Stimulated activated CD4-positive, alpha-beta T cell treated with anti-CD3 and anti-CD28 coated beads, Interleukin-12 subunit alpha, Interleukin-12 subunit beta, amount 100 ng/mL, for 24 hours (primary cell): ENCODE data around the gene BCAS1.

Experiments
- DNase-seq, 2 experiments: peaks; one replicate each; pipeline ENCODE4 v3.0.0-alpha.2; 2020; ENCODE audit warnings: low read depth in 2 of 2

BCAS1 gene

GRCh38 chr20:53905019-53905819, 165.2 kb downstream of the BCAS1 start:
- no peak for DNase-seq

DNA sequence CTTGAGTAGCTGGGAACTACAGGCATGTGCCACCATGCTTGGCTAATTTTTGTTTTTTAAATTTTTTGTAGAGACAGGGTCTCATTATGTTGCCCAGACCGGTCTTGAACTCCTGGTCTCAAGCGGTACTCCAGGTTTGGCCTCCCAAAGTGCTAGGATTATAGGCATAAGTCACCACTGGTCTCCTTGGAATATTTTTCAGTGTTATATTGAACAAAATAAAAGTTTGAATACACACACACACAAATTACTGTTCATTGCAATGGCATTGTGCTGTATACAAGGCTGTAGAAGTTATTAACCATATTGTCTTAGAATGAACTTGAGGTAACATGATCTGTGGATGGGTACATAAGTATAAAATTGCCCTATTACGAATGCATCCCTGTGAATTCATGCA, 166.1 kb downstream of the BCAS1 start:
- DNase-seq: no peak

GRCh38 chr20:53903652-53903987, 166.8 kb downstream of the BCAS1 start:
- DNase-seq: no peak

- no peak for DNase-seq
These were observed 167.3 kb downstream of the BCAS1 start for GRCh38 chr20:53902968-53903651.

- DNase-seq: no peak
These were observed 168.8 kb downstream of the BCAS1 start for GRCh38 chr20:53901497-53902096.

DNA sequence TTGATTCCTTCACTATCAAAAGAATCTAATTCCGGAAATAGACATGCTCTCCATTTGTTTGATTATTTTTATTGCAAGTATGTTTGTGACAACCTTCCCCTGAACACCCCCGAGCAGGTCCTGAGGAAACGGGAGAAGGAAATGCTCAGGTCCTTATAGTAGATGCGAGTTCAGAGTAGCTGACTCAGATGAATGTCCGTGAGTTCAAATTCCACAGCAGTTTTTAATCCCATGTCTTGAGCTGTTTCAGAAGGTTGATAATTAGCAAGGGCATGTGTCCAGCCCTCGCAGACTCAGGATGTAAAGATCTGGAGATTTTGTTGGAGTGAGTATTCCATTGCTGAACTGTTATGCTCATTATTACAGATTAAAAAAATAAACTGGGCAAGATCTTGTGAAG, 169.3 kb downstream of the BCAS1 start:
- DNase-seq: no peak

DNA sequence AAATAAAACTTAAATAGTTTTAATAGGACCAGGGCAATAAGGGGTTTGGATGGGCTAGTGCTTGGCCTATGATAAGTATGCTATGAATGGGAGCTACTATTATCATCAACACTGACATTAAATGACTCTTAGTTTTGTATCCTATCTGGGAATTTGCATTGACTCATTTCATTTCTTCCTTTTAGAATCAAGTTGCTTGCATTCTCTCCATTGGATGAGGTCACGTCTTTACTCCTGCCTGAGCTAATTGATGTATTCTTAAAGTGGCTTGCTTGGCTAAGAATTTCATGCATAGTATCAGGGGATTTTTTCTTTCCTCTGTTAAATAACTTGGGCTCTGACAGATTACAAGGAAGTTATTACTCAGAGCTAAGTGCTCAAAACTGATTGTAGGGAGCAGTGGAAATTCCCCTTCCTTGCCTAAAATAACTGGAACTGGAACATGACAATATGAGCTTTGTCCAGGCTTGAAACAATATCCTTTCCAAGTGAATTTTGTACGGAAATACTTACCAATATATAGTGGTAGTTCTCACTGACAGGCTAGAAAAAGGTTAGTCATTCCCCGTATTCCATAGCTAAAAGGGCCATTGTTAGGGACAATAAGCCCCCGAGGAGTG, 169.9 kb downstream of the BCAS1 start:
- no peak for DNase-seq

- peak; percentile 51 to 73 for DNase-seq
These were observed 170.8 kb downstream of the BCAS1 start for GRCh38 chr20:53899351-53900167.

DNA sequence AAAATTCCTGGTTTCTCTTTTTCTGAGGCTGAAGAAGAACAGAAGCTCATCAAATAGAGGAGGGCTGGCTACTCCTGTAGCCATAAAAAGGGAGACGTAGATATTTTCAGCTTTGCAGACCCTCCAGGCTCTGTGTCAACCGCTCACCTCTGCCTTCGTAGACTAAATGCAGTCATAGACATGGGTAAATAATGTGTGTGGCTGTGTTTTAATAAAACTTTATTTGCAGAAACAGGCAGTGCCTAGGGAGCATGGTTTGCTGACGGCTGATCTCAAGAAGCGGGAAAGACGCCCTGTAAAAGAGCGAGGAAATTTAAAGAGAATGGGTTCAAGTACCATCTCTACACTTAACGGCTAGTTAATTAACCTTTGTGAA, 171.8 kb downstream of the BCAS1 start:
- no peak for DNase-seq

GRCh38 chr20:53897884-53898555, 172.4 kb downstream of the BCAS1 start:
- no peak for DNase-seq

DNA sequence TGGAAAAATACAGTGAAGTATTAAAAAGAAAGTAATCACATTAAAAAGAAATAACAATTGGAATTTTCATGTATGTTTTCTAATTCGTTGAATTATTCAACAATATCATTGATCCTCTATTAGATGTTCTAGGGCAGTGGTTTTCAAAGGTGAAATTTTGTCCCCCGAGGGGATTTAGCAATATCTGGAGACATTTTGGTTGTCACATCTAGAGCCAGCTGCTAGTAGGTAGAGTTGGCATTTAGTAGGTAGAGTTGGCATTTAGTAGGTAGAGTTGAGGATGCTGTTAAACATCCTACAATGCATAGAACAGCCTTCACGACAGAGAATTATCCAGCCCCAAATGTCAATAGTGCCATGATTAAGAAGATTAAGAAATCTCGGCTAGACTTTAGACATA, 173.7 kb downstream of the BCAS1 start:
- DNase-seq: no peak

GRCh38 chr20:53896041-53896440, 174.4 kb downstream of the BCAS1 start:
- no peak for DNase-seq

DNA sequence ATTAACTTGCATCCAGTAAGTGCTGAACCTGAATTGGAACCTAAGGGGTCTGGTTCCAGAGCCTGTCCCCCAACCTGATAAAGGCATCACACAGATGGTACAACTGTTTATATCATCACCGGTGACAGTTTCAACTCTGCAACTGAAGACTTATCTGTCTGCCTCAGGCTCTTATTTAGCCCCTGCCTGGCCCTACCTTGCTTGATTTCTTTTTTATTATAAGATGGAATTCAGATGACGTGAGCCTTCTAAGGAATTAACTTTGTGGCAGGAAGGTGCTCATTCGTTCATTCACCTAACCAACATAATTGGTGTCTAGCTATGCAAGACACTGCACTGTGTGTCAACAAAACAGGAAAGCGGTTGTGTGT, 175.0 kb downstream of the BCAS1 start:
- no peak for DNase-seq

DNA sequence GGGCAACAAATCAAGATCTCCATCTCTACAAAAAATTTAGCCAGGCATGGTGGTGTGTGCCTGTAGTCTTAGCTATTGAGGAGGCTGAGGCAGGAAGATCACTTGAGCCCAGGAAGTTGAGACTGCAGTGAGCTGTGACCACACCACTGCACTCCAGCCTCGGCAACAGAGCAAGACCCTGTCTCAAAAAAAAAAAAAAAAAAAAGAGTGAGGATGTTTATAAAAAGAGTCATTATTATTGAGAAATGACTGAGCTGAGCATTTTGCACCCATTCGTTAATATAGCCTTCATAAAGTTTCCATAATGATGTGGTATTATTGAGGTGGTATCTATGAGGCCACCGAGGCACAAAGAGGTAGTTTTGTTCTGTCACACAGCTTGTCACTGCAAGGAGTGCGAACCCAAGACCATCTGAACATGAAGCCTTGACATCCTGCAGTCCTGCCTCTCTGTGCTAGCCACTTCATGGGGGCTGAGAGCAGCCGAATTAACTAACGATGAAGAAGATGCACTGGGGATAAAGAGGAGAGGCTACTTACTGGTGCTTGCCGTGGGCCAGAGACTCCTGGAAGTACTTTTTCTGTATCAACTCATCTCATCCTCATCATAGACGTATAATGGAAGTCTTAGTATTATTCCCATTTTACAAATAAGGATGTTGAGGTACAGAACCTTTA, 175.5 kb downstream of the BCAS1 start:
- no peak for DNase-seq
